Ureter (tissue), 1 donor: Measurements from ENCODE around the gene EFHC1. TPM values are rescaled to one million over a fixed set of nuclear protein-coding genes. Genes with fewer than 3 reads are reported as not detected.

ENCODE experiments used
- DNase-seq: peaks from one replicate; pipeline ENCODE4 v3.0.0-alpha.2; 2020; ENCODE audit warnings: low spot score
- total RNA-seq: library from RNA; stranded (reverse); gene quantifications from one replicate; pipeline ENCODE4 v1.2.4, GENCODE V29; 2023
- donor health status: DM: yes; HTN: yes; CAD: no.

EFHC1 gene
- total RNA-seq, 1 donor from 2014 or later = 20.4 TPM

DNA sequence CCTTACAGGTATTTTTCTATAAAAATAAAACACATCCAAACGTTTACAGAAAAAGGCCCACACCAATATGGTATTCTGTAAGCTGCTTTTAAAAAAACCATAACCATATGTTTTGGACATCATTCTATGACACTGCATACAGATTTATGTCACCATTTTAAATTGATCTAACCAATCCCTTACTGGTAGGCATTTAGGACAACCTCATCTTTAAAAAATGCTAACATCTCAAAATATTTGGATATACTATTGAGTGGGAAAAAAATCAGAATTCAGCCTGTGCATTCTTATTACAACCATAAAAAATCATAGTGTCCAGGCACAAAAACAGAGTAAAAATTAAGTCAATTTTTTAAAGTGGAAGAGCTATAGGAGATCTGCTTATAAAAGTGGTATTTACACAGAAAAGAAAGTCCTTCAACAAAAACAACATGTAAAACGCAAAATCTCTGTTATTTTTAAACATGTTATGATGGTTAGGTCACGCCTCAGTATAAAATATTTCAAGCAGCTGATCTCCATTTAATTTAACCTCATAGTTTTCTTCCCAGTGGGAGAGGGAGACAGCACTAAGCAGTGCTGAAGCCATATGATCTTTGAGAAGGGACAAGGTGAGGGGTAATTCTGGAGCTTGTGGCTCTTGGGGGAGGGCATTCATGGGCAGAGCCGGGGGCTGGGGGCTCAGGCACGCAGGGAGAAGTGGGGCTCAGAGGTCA, 135.5 kb downstream of the EFHC1 start:
- DNase-seq = no peak

DNA sequence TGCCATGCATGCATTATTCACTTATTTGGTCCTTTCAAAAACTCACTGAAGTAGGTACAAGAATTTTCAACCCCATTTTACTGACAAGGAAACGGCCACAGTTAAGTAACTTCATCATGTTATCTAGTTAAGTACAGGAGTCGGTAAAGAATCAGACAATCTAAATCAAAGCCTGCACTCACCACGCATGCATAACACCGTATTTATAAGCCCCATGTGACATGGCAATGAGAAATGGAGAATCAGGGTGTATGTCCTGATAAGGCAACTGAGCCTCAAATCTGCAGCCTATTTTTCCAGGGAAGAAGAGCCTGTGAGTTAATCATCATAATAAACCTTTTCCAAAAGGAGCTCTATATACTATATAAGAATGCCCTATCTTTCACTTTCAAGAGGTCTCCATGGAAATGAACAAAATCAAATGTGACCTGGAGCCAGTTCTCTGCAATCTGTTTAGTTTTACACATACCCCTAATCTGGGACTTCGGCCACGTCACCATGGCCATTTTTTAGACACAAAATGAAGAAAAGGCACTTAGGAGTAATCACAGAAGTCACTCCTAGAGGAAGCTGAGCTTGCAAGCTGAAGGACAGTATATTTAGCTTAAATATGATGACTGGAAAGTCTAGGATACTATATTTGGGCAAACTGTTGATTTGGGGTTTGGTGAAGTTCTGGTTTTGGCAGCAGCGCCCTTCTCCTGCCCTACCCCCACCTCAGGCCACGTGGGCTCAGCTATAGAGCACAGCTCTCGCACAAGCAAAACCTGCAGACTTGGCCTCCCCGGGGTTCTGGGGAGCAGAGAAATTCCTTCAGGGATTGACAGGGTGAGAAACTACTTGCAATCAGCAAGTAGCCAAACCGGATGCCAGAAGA, 137.5 kb downstream of the EFHC1 start:
- no peak for DNase-seq

DNA sequence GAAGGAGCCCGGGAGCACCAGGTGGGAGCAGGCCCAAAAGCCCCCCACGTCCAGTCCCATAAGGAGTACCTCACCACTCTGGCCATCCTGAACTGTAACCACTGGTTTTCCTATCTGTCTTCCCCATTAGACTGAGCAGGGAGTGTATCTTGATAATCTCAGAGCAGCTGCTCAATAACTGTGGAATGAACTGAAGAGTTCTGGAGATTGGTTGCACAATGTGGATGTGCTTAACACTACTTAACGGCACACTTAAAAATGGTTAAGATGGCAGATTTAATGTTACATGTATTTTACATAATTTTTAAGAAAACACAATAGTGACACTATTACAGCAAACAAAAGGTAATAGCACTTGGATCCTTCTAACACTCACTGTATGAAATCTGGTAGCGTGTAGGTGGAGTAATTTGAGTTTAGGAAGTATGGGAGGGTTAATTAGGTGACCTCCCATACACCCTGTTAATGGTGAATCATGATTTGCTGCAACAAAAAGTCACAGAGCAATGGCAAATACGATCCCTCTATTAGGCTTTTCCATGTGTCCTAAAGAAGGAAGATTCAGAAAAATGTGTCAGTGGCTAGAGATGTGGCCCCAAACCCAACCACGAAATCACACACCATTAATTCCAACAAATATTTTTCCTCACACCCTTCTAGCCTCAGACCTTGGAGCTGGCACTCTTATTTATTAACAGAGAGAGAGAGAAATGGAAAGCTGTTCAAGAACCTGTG, 138.3 kb downstream of the EFHC1 start:
- no peak for DNase-seq

DNA sequence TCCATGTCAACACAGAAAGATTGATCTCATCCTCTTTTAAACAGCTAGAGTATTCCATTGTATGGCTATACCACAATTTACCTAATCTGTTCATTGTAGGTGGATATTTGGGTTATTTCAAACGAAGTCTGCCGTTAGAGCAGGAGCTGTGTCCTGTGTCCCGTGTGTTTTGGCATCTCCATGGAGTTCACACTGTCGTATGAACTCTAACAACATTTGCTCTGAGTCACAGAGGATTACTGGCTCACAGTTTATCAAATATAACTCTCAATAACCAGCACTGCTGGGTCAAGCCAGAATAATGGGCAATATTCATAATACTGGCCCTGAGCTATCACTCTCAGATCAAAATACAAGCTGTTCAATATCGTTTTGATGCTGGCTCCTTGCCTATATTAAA, 140.3 kb downstream of the EFHC1 start:
- DNase-seq = no peak

DNA sequence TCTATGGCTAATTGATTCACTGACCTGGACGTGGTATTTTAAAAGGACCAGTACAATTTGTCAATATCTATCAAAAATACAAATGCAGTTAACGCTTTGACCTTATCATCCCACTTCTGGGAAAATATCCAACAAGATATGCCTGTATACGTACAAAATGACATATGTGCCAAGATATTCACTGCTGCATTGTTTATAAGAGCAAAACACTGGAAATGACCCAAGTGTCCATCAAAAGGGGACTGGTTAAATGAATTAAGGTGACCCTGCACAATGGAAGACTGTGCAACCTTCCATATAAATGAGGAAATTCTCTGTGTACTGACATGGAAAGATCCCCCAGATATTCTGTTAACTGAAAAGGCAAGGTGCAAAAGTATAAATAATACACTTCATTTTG, 142.8 kb downstream of the EFHC1 start:
- no peak for DNase-seq

DNA sequence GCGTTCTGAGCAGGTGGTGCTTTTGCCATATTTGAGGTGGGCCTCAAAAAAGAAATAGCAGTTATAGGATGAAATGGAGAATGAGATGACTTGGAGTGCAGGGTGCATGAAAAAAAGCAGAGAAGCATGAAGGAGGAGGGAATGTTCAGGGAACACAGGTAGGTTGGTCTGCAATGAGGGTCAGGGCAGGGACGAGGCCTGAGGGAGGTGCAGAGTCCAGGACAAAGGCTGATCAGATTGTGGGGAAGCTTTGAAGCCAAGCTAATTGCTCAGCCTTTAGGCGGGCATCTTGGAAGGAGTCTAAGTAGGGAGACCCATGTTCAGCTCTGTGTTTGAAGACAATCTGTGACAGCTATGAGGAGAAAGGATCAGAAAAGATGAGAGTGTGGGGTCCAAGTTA, 144.7 kb downstream of the EFHC1 start:
- no peak for DNase-seq

DNA sequence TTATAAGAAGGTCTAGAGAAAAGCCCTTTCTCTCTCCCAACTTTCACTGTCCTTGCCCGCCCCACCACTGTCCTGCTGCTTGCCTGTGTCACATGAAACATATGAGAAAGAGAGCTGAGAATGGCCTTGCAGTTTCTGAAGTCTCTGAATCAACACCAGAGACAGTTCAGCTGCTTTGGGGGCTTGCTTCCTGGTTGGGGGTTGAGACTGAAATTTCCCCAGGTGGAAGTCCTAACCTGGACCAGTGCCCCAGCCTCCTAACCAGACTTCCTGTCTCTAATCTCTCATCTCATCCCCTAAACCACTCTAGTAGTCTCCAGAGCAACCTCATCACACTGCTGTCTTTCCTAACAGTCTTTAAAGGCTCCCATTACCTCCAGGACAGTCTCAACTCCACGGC, 146.1 kb downstream of the EFHC1 start:
- no peak for DNase-seq

DNA sequence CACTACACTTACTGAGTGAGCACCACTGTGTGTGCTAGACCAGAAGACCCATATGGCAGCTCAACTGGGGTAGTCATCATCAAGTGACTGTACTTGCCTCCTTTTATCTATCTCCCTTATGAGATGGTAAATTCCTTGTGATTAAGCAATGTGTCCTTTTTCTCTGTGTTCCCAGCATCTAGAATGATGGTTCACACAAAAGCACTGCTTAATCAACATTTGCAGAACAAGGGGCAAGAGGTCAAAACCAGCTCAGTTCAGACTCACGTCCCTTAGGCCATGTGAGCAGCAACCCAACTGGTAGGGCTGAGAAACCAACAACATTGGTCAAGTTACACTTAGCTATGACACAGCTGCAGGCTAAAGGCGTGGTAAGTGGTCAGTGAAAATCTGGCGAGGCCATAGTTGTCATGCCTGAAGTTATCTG, 146.7 kb downstream of the EFHC1 start:
- DNase-seq = no peak

DNA sequence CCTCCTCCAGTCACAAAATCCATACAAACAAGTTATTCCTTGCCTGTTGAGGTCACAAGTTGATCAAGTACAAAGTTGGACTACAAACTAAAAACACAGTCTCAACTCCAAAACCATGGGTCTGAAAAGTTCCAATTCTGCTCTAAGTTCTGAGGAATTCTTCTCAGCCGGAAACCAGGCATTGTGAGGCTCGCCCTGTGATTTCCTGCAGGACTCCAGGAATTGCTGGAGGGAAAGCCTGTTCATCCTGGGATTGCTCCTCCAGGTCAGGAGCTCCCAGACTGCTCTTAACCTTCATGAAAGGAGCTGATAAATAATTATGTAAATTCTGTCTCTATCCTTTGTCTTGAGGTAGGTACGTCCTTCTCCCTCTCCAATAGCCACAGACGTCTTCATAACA, 148.2 kb downstream of the EFHC1 start:
- DNase-seq = no peak

DNA sequence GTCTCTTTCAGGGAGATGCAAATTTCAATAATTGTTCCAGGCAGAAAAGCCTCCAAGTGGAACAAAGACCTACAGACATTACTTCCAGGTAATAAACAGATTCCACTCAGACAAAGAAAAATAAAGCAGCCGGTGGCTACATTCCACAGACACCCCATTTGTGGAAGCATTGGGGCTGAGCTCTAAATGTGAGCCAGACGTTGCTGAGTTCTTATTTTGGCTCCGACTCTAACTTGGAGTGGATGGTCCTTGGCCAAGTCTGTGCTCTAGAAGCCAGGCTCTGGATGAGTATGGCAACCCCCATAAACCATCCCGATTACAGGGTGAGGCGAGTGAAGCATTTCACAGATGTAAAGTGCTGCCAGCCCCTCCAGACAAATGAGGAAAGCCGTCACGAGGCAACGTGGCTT, 150.2 kb downstream of the EFHC1 start:
- no peak for DNase-seq

DNA sequence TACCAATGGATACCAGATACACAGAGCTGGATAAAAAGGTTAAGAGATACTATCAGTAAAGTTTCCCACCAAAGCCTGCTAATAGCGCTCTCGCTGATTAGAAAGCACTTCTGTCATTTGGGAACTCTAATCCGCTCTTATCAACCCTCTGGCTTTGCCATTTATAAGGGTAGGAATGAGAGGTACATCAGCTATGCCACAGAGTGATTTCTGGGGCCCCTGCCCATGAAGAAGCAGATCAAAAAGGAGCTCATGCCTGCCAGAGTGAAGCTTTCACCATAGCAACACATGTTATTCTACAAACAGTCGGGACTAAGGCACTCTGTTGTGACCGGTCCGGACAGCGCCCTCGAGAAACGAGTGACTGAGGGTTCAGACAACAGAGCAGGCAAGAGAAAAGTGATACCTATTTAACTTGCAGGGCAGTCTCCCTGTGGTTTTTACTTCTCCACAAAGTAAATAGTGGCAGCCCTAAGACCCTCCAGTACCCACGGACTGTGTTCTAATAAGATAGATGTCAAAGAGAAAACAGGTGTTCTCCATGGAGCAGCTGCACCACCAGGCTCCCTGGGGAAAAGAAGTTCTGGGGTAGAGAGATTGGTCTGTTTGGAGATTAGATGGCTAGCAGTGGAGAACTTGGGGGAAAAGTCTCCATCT, 151.1 kb downstream of the EFHC1 start:
- no peak for DNase-seq

DNA sequence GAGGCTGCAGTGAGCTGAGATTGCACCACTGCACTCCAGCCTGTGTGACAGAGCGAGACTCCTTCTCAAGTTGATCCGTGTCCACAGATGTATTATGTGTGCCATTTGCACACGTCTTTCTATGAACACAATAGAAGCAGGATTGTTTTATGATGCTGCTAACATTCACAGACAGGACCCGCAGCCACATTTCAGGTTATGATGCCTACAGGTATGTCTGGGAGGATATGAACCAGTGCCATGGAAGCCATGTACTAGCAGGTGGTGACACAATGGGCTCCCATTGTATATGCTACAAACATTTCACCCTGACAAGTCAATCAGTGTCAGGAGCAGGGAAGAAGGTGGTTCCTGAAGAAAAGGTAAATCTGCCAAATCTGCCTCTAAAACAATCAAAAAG, 152.4 kb downstream of the EFHC1 start:
- DNase-seq = no peak

DNA sequence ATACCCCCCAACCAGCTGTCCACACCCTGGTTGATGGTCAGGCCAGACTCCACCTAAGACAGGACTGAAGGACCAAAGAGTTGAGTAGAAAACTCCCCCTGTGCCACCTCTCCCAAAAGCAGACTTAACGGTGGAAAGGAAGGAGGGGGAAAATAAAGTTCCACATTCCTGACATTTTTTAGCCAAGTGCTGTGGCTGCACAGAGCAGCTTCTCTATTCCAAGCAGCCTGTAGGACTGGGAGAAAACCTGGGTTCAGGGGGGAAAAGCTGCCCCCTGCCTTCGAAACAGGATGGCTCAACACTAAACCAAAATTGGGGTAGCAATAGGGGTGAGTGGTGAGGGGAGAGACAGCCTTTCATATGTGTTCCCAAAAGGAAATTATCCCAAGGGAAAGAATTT, 153.2 kb downstream of the EFHC1 start:
- DNase-seq = no peak

Other genes with a start within 250 kb of the EFHC1 start
- gene IL17A, start 234.0 kb upstream of the EFHC1 start, total RNA-seq = not detected
- not detected for gene IL17F, start 175.8 kb upstream of the EFHC1 start, total RNA-seq
- 59.4 TPM for gene MCM3, start 135.6 kb upstream of the EFHC1 start, total RNA-seq
- 20.5 TPM for gene PAQR8, start 58.2 kb upstream of the EFHC1 start, total RNA-seq
- gene TRAM2, start 156.7 kb downstream of the EFHC1 start, total RNA-seq = 14.1 TPM